Stimulated activated CD4-positive, alpha-beta T cell treated with anti-CD3 and anti-CD28 coated beads, TNF-alpha, amount 100 ng/mL, for 4 hours (primary cell): ENCODE data around the gene LILRB4.
"Not testable (repeated sequence)": the region's sequence is repeated elsewhere in the genome, so short reads cannot be mapped to it uniquely, and the experiment has no call there.

Experiments
- DNase-seq, 3 experiments: peaks; one replicate each; pipeline ENCODE4 v3.0.0-alpha.2; 2020; ENCODE audit warnings: low read depth in 3 of 3

The LILRB4 gene

GRCh38 chr19:54662730-54663129, at the start of gene LILRB4:
LILRB4 (plus strand) TSS chr19:54662985; CDS start chr19:54663034, 49 bp downstream.
- no peak for DNase-seq

DNA sequence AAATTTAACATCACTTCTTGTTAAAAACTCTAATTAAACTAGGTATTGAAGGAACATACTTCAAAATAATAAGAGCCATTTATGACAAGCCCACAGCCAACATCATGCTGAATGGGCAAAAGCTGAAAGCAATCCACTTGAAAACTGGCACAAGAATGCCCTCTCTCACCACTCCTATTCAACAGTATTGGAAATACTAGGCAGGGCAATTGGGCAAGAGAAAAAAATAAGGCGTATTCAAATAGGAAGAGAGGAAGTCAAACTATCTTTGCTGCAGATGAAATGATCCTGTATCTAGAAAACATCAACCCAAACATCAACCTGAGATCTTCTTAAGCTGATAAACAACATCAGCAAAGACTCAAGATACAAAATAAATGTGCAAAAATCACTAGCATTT, 48.1 kb upstream of the LILRB4 start:
- DNase-seq, result no peak

GRCh38 chr19:54616057-54616456, 46.7 kb upstream of the LILRB4 start:
- DNase-seq, result no peak

DNA sequence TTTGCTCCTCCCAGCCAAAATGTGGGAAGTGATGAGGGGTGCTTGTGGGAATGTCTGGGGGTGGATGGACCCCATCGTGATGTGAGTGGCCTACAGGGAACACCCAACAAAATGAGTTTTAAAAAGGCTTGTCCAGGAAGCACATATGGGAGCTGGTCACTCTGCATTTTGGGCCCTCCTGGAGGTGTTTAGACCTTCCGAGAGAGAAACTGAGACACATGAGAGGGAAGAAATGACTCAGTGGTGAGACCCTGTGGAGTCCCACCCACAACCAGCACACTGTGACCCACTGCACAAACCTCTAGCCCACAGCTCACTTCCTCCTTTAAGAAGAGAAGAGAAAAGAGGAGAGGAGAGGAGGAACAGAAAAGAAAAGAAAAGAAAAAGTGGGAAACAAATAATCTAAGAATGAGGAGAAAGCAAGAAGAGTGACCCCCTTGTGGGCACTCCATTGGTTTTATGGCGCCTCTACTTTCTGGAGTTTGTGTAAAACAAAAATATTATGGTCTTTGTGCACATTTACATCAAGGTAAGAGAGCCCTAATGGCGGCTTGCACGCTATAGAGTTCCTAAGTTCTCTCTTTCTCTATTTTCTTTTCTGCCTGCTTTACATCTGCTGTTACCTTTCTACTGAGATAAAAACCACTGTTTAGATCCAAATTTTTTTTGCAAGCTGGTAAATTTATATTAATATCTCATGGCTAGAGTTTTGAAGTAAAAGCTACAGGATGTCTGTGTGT, 45.8 kb upstream of the LILRB4 start:
- no peak for DNase-seq

DNA sequence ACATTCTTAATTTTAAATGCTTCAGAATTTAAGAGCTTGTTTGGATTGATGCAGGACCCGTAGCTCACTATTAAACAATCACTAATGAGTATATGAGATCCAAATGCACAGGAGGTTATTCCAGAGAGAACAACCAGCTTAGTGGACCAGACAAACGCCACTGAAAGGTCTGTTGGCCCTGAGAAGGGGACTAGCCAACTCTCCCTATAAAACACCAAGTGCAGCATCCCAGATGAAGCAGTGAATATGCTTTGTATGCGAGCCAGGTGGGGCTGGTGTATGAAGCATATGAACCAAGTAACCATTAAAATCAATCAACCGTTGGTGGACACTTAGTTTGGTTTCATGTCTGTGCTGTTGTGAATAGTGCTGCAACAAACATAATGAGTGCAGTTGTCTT, 42.3 kb upstream of the LILRB4 start:
- DNase-seq, result no peak

- DNase-seq, result no peak
Observed at GRCh38 chr19:54622431-54622830, 40.4 kb upstream of the LILRB4 start.

- DNase-seq, result not testable (repeated sequence)
Observed at GRCh38 chr19:54624234-54624633, 38.6 kb upstream of the LILRB4 start.

DNA sequence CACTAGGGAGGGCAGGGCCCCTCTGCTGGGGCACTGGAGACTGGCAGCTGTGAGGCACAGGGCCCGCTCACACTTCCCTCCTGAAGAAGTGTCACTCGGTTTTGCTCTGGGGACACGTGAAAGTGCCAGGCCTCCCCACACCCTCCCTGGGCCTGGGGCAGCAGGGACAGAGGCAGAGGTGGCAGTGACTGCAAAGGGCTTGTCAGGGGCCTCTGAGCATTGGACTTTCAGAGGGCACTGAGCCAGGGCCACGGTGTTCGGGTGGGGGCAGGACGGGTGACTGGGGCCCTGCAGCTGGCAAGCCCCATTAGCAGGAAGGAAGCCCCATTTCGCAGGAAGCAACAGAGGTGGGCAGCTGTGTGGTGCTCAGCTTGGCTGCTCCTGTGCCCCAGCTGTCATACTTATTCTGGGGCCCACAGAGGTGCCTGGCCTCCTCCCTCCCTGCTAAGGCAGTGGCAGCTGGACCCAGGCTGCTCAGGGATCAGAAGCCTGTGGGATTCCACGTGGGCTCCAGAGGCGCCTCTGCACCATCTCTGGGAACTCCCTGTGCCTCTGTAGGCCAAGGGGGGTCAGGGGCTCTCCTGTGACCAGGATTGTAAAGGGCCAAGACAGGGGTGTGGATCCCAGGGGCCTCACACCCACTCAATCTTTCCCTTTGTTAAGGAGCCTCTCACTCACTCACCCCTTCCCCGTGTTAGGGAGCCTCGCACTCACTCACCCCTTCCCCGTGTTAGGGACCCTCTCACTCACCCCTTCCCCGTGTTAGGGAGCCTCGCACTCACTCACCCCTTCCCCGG, 37.7 kb upstream of the LILRB4 start:
- not testable (repeated sequence) for DNase-seq

GRCh38 chr19:54626757-54627156, 36.0 kb upstream of the LILRB4 start:
- no peak for DNase-seq

- not testable (repeated sequence) for DNase-seq
Observed at GRCh38 chr19:54627912-54628311, 34.9 kb upstream of the LILRB4 start.

GRCh38 chr19:54630262-54630661, 32.5 kb upstream of the LILRB4 start, which contains the start of gene LILRB1:
LILRB1 (plus strand) TSS chr19:54630484; CDS start chr19:54631074, 590 bp downstream.
- DNase-seq, result not testable (repeated sequence)

GRCh38 chr19:54630782-54631181, 32.0 kb upstream of the LILRB4 start:
- no peak for DNase-seq

DNA sequence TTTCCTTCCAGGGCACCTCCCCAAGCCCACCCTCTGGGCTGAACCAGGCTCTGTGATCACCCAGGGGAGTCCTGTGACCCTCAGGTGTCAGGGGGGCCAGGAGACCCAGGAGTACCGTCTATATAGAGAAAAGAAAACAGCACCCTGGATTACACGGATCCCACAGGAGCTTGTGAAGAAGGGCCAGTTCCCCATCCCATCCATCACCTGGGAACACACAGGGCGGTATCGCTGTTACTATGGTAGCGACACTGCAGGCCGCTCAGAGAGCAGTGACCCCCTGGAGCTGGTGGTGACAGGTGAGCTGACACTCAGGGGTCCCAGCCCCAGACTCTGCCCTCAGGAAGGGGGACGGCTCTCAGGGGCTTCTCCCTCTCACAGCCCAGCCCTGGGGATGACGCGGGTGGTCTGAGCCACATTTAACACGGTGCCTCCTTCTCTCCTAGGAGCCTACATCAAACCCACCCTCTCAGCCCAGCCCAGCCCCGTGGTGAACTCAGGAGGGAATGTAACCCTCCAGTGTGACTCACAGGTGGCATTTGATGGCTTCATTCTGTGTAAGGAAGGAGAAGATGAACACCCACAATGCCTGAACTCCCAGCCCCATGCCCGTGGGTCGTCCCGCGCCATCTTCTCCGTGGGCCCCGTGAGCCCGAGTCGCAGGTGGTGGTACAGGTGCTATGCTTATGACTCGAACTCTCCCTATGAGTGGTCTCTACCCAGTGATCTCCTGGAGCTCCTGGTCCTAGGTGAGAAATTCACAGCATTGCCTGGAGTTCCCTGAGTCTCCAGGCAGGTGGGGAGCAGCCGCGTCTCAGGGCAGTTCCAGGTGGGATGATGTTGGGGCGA, 31.1 kb upstream of the LILRB4 start:
- not testable (repeated sequence) for DNase-seq

- DNase-seq, result not testable (repeated sequence)
Observed at GRCh38 chr19:54632517-54632916, 30.3 kb upstream of the LILRB4 start.

DNA sequence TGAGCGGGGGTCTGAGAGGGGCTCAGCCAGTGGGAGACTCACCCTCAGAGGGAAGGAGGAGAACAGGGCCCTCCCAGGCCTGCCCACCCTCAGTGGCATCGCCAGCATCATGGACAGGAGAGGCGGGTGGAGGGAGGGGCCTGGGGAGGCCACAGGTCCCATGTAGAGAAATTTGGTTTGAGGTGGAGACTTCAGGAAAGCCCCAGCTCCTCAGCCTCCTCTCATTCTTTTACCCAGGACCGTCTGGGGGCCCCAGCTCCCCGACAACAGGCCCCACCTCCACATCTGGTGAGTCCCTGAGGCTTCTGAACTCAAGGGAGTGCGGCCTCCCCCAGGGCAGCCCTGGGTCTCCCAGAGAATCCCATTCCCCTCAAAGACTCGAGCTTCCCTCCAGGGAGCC, 29.4 kb upstream of the LILRB4 start:
- DNase-seq, result no peak

DNA sequence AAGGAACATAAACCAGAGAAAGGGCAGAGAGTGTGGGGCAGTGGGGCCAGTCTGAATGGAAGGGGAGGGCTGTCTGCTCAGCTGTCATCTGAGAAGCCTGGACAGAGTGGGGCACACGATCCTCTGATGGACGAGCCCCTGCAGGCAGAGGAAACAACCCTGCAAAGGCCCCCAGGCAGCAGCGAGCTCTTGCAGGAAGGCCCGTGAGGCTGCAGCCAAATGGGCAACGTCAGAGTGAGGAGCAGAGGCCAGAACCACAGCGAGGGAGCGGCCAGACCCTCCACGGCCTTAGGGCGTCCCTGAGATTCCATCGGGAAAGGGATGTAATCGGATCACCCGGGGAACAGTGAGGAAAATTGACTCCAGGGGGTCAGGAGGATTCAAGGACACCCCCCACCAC, 26.7 kb upstream of the LILRB4 start:
- not testable (repeated sequence) for DNase-seq

DNA sequence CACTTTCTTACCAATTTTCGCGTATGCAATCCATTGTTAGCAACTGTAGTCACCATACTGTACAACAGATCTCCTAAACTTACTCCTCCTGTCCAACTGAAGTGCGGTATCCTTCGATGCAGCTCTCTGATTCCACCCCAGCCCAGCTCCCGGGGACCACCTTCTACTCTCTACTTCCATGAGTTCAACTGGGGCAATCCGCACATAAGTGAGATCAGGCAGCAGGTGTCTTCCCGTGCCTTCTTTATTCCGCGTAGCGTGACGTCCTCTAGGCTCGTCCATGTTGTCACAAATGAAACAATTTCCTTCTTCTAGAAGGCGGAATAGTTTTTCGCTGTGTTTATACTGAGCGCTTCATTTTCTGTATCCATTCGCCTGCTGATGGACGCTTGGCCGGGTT, 24.1 kb upstream of the LILRB4 start:
- no peak for DNase-seq

GRCh38 chr19:54642953-54643352, 19.8 kb upstream of the LILRB4 start:
- DNase-seq, result not testable (repeated sequence)

GRCh38 chr19:54643583-54643982, 19.2 kb upstream of the LILRB4 start:
- not testable (repeated sequence) for DNase-seq

GRCh38 chr19:54644056-54644455, 18.7 kb upstream of the LILRB4 start:
- no peak for DNase-seq

GRCh38 chr19:54646331-54646841, 16.4 kb upstream of the LILRB4 start:
- DNase-seq, result no peak

GRCh38 chr19:54648129-54648528, 14.7 kb upstream of the LILRB4 start:
- DNase-seq, result no peak
